A673 (cell line): ENCODE results near the gene GRIPAP1. TPM values are rescaled to one million over a fixed set of nuclear protein-coding genes. Genes with fewer than 3 reads are reported as not detected.

Experiments
- BruUV-seq: library from RNA; stranded (reverse); fragments of 400-500 nt; replicated peaks from 2 replicates; lab custom pipeline; 2021; lab: Mats Ljungman, UMichigan
- CTCF ChIA-PET: fragments of 300-600 bp; sonication (Branson Sonifier 250); formaldehyde crosslinking; loops from one replicate; lab custom pipeline; 2022; ENCODE audit warnings: antibody characterized with exemption; lab: Charles Lee
- POLR2A ChIA-PET: fragments of 300-600 bp; sonication (Branson Sonifier 250); formaldehyde crosslinking; loops from one replicate; lab custom pipeline; 2022; ENCODE audit warnings: antibody characterized with exemption; ENCODE audit not compliant: low non-redundant PET; lab: Charles Lee
- DNase-seq: peaks from one replicate; pipeline ENCODE4 v3.0.0-alpha.2; 2015; ENCODE audit warnings: low spot score
- H3K27ac ChIP-seq: fragments of 200-600 bp; sonication (generic); 2 replicates; pipeline ENCODE4 v1.5.1; 2016; ENCODE audit warnings: mixed run types, low read depth, mild to moderate bottlenecking, mixed read lengths, antibody characterized with exemption, low read length; ENCODE audit not compliant: poor library complexity, severe bottlenecking
- H3K27me3 ChIP-seq: fragments of 200-600 bp; sonication (generic); replicated peaks from 2 replicates; pipeline ENCODE4 v1.6.1; 2017; ENCODE audit warnings: mixed run types, low read depth, mild to moderate bottlenecking, mixed read lengths, antibody characterized with exemption, low read length; ENCODE audit not compliant: insufficient read depth, poor library complexity
- H3K36me3 ChIP-seq: fragments of 200-600 bp; sonication (generic); 2 replicates; pipeline ENCODE4 v1.6.1; 2016; ENCODE audit warnings: mixed run types, mild to moderate bottlenecking, mixed read lengths, antibody characterized with exemption, low read length; ENCODE audit not compliant: insufficient read depth, poor library complexity, severe bottlenecking
- H3K4me1 ChIP-seq: fragments of 200-600 bp; sonication (generic); 2 replicates; pipeline ENCODE4 v1.6.1; 2017; ENCODE audit warnings: mixed run types, mild to moderate bottlenecking, mixed read lengths, antibody characterized with exemption, low read length; ENCODE audit not compliant: insufficient read depth, poor library complexity, severe bottlenecking
- H3K4me3 ChIP-seq: fragments of 200-600 bp; sonication (generic); 2 replicates; pipeline ENCODE4 v1.5.1; 2016; ENCODE audit warnings: low read depth, mixed run types, mild to moderate bottlenecking, mixed read lengths, low read length; ENCODE audit not compliant: poor library complexity, severe bottlenecking
- H3K9me3 ChIP-seq: fragments of 200-600 bp; sonication (generic); 2 replicates; pipeline ENCODE4 v1.6.1; 2016; ENCODE audit warnings: mixed run types, low read depth, mild to moderate bottlenecking, mixed read lengths, antibody characterized with exemption, low read length; ENCODE audit not compliant: poor library complexity, severe bottlenecking
- CTCF ChIP-seq: fragments of 300-800, 200-600 bp; sonication (generic); conservative IDR thresholded peaks from 2 replicates; pipeline ENCODE4 v1.5.1; 2017; ENCODE audit warnings: low read depth, mild to moderate bottlenecking, antibody characterized with exemption, low read length, moderate library complexity, mixed read lengths
- EZH2 ChIP-seq: fragments of 200-600 bp; sonication (generic); IDR thresholded peaks from 2 replicates; pipeline ENCODE4 v1.6.1; 2017; ENCODE audit warnings: borderline replicate concordance, low read depth, mild to moderate bottlenecking, mixed read lengths, antibody characterized with exemption, low read length; ENCODE audit not compliant: poor library complexity, severe bottlenecking
- intact Hi-C: fragments of 100-400 bp; cut with micrococcal nuclease; formaldehyde crosslinking; loops from one replicate; pipeline ENCODE4 v1.10.0; 2022; ENCODE audit not compliant: unreplicated experiment
- total RNA-seq: library from RNA; stranded (reverse); gene quantifications from 2 replicates; pipeline ENCODE4 v1.2.3, GENCODE V29; 2021

The GRIPAP1 gene
- total RNA-seq, 1 experiment from 2014 or later, result 64.0 TPM

GRCh38 chrX:48971249-48972219 lies 30.5 kb downstream of the GRIPAP1 start, which contains the start of gene KCND1:
Gene KCND1, minus strand, starts transcription at chrX:48971844. Its CDS starts 1,573 bp downstream, at chrX:48970271.
- ChIA-PET CTCF (interaction anchor here (0.8 to 1.0 kb wide), 2 partner anchors 11 to 13 kb away, joined by 3 to 4 read pairs; no protein-coding TSS in a partner anchor), POLR2A (interaction anchor here (0.6 kb wide), 2 partner anchors 11 to 13 kb away, joined by 3 read pairs; no protein-coding TSS in a partner anchor)
- peak; percentile 68 for DNase-seq
- no peaks in the 10 kb centered on the region for H3K9me3 ChIP-seq
- no TSS peak for BruUV-seq
- peaks cover 13% of the 10 kb centered on the region for H3K4me1 ChIP-seq
- no peaks in the 10 kb centered on the region for H3K36me3 ChIP-seq
- TF ChIP-seq EZH2, result no peak
- TF ChIP-seq CTCF, result no peak
- H3K27ac ChIP-seq, result peak within 1 kb of the TSS; percentile 50
- H3K27me3 ChIP-seq, result no peaks in the 10 kb centered on the region
- H3K4me3 ChIP-seq, result peak within 1 kb of the TSS; percentile 45
- intact Hi-C loops, result no loop called here

- Histone ChIP-seq H3K36me3 (no peaks in the 10 kb centered on the region), H3K27ac (no peak overlapping the region), H3K9me3 (no peaks in the 10 kb centered on the region), H3K4me3 (no peak overlapping the region), H3K27me3 (no peaks in the 10 kb centered on the region), H3K4me1 (peaks cover 13% of the 10 kb centered on the region)
- CTCF ChIA-PET, result no interaction called here
- POLR2A ChIA-PET, result no interaction called here
- DNase-seq, result no peak
- intact Hi-C loops, result no loop called here
- no TSS peak for BruUV-seq
- no peak for TF ChIP-seq EZH2
- TF ChIP-seq CTCF, result no peak
Measured at GRCh38 chrX:48969471-48969870, 32.6 kb downstream of the GRIPAP1 start.

- no peak overlapping the region for H3K27ac ChIP-seq
- no peaks in the 10 kb centered on the region for H3K27me3 ChIP-seq
- intact Hi-C loops, result no loop called here
- no TSS peak for BruUV-seq
- no peak overlapping the region for H3K4me3 ChIP-seq
- TF ChIP-seq EZH2, result no peak
- no peak for TF ChIP-seq CTCF
- no peaks in the 10 kb centered on the region for H3K9me3 ChIP-seq
- ChIA-PET CTCF (no interaction called here), POLR2A (no interaction called here)
- H3K36me3 ChIP-seq, result no peaks in the 10 kb centered on the region
- no peak for DNase-seq
- H3K4me1 ChIP-seq, result peaks cover 13% of the 10 kb centered on the region
Measured at GRCh38 chrX:48968377-48968776, 33.7 kb downstream of the GRIPAP1 start.
